ENCODE data around the gene BCORL1. TPM values are rescaled to one million over a fixed set of nuclear protein-coding genes. Genes with fewer than 3 reads are reported as not detected.

BCORL1 gene
- total and polyA plus RNA-seq, 2 of the 8 experiments (the other 6 are each of a cell fraction or from before 2014, with no cell fraction given) = 1.4 to 6.2 TPM

DNA sequence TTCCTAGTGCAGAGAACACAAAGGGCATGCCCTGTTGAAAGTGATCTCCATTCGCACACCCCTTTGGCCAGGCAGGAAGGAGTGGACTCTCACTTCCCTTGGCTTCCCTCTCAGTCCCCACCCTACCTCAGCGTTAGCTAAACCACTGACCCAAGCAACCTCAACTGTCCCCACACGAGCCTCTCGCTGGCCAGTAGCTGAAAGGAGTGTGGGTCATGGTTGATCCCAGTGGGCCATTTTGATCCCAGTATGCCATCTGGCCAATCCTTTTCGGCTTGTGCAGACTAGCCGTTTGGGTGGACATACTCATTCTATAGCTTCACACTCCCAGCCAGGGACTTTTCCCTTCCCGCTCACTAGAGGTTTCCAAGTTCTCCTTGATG is 24.4 kb upstream of the BCORL1 start:
- Histone ChIP-seq H3K9ac (replicated peaks in 1 of 4; ENCODE audit: extremely low read depth in 1 of 4, low read depth in 3 of 4, low read length in 3 of 4) (no peak overlapping the region), H3K79me2 (ENCODE audit: control insufficient read depth in 1 of 2, insufficient read depth in 2 of 2, low read length in 2 of 2) (no peaks in the 10 kb centered on the region), H3K4ac (replicated peaks; ENCODE audit: insufficient read length, low read depth, low read length) (no peak overlapping the region), H2AFZ (ENCODE audit: low read length) (0 out of 2 replicates have a peak overlapping the region, but pooled peaks have one; percentile 44), H3K9me3 (ENCODE audit: insufficient read depth in 2 of 2, low read depth in 1 of 2, low read length in 1 of 2) (no peaks in the 10 kb centered on the region), H2AK5ac (ENCODE audit: low read depth, low read length) (no peak overlapping the region), H4K8ac (ENCODE audit: extremely low read depth, insufficient read depth, low read length) (no peak overlapping the region), H3K27me3 (replicated peaks in 1 of 4; ENCODE audit: control insufficient read depth in 3 of 4, extremely low read depth in 1 of 4, insufficient read depth in 3 of 4, low read length in 3 of 4) (peaks cover 41 to 71% (median 61%) of the 10 kb centered on the region in 4 experiments), H3K14ac (ENCODE audit: insufficient read length) (no peak overlapping the region), H2BK15ac (ENCODE audit: low read length) (no peak overlapping the region), H3K23me2 (ENCODE audit: low read depth, low read length) (peaks cover 9% of the 10 kb centered on the region; the same call in 1 of the 2 replicates), H3K4me2 (ENCODE audit: insufficient read depth in 1 of 2, low read depth in 2 of 2, low read length in 2 of 2) (peak overlapping the region; percentile 74 to 94), H4K20me1 (replicated peaks in 1 of 2; ENCODE audit: control insufficient read depth in 1 of 2, insufficient read depth in 2 of 2, low read length in 2 of 2) (peaks cover 0 to 5% of the 10 kb centered on the region in 2 experiments), H3K36me3 (ENCODE audit: control insufficient read depth in 2 of 4, insufficient read depth in 4 of 4, low read length in 3 of 4) (no peaks in the 10 kb centered on the region), H2BK5ac (ENCODE audit: low read depth, low read length) (no peak overlapping the region), H4K5ac (ENCODE audit: insufficient read length, low read depth, low read length) (no peak overlapping the region), H2BK20ac (ENCODE audit: low read length) (no peak overlapping the region), H3K79me1 (ENCODE audit: low read depth, low read length) (no peaks in the 10 kb centered on the region), H3K56ac (replicated peaks; ENCODE audit: insufficient read length, low read depth, low read length) (no peak overlapping the region), H2BK120ac (replicated peaks; ENCODE audit: low read depth, low read length) (no peak overlapping the region), H3K4me1 (replicated peaks in 1 of 4; ENCODE audit: control insufficient read depth in 3 of 4, insufficient read depth in 4 of 4, low read length in 3 of 4) (peaks cover 0 to 24% (median 12%) of the 10 kb centered on the region in 4 experiments), H4K91ac (replicated peaks; ENCODE audit: insufficient read length, low read length) (no peak overlapping the region), H3K18ac (ENCODE audit: extremely low read depth, low read length) (no peak overlapping the region), H3K23ac (ENCODE audit: insufficient read length) (no peak overlapping the region), H3K4me3 (ENCODE audit: extremely low read depth in 1 of 4, insufficient read depth in 2 of 4, low read depth in 3 of 4, low read length in 4 of 4) (peak overlapping the region; percentile 57 to 70 (median 59)), H2BK12ac (ENCODE audit: low read depth, low read length) (0 out of 2 replicates have a peak overlapping the region, but pooled peaks have one; percentile 17), H3K27ac (ENCODE audit: low read depth, low read length) (no peak overlapping the region)
- DNase-seq (ENCODE audit: low read depth in 1 of 2, low spot score in 2 of 2) (no peak), FAIRE-seq (no peak)
- TF ChIP-seq EZH2 (IDR thresholded peaks at IDR 0.05; ENCODE audit: low read depth, low read length, severe bottlenecking) = peak; percentile 49
- no peak for TF ChIP-seq CBX5 (IDR thresholded peaks at IDR 0.05; ENCODE audit: low read depth, low read length)
- no peak for TF ChIP-seq SIN3A (conservative IDR thresholded peaks at IDR 0.05 in 1 of 2, IDR thresholded peaks at IDR 0.05 in 1 of 2; ENCODE audit: low read depth in 1 of 2, low read length in 2 of 2)
- TF ChIP-seq SUZ12 (IDR thresholded peaks at IDR 0.05; ENCODE audit: low read length) = peak; percentile 28; the same call in 1 of the 2 replicates
- no peak for TF ChIP-seq SP2 (IDR thresholded peaks at IDR 0.05; ENCODE audit: low read length)
- no peak for TF ChIP-seq POLR2AphosphoS5 (IDR thresholded peaks at IDR 0.05; ENCODE audit: low read depth, low read length)
- no peak for TF ChIP-seq GTF2F1 (IDR thresholded peaks at IDR 0.05; ENCODE audit: borderline replicate concordance, low read depth, low read length)
- TF ChIP-seq NANOG (IDR thresholded peaks at IDR 0.05; ENCODE audit: insufficient read depth, low read depth, low read length, poor library complexity, severe bottlenecking) = no peak
- WGBS, 2 experiments (ENCODE audit: extremely low coverage in 1 of 2, insufficient coverage in 1 of 2, insufficient read length in 1 of 2, insufficient replicate concordance in 2 of 2, low coverage in 1 of 2, low lambda C conversion rate in 2 of 2, missing lambda C conversion rate in 1 of 2) = 15% methylated on average over 7 of the region's 7 CpGs; no CpG with 5 or more reads in 1 of the 2 experiments
- POLR2A ChIA-PET (ENCODE audit: partially characterized antibody) = interaction anchor here (0.9 to 1.7 kb wide), 5 partner anchors 18 to 103 kb away, joined by 3 to 9 read pairs (median 4); partner anchors contain the start of genes BCORL1 and UTP14A
- CTCF ChIA-PET (ENCODE audit: partially characterized antibody) = interaction anchor here (0.8 to 1.2 kb wide), 2 partner anchors 9 to 14 kb away, joined by 3 read pairs; no protein-coding TSS in a partner anchor
